Neural cell (in vitro differentiated cells): Measurements from ENCODE around the gene HES3.

Experiments used
- EZH2 ChIP-seq: fragments of 200-600, 300-800 bp; shearing (Covaris generic), sonication (generic); IDR thresholded peaks from 2 replicates; pipeline ENCODE4 v1.6.1; 2014; ENCODE audit warnings: antibody characterized with exemption, low read length, borderline replicate concordance, mild to moderate bottlenecking; ENCODE audit not compliant: insufficient read depth, poor library complexity, severe bottlenecking
- POLR2AphosphoS5 ChIP-seq: IDR thresholded peaks from 2 replicates; pipeline ENCODE4 v1.6.1; 2012
- TF ChIP-seq, protein P1 (sequence below): fragments of 450-650 bp; IDR thresholded peaks from 2 replicates; pipeline ENCODE4 v1.5.1; 2014; ENCODE audit warnings: antibody characterized with exemption, mild to moderate bottlenecking, moderate library complexity; ENCODE audit not compliant: poor library complexity, severe bottlenecking

DNA sequence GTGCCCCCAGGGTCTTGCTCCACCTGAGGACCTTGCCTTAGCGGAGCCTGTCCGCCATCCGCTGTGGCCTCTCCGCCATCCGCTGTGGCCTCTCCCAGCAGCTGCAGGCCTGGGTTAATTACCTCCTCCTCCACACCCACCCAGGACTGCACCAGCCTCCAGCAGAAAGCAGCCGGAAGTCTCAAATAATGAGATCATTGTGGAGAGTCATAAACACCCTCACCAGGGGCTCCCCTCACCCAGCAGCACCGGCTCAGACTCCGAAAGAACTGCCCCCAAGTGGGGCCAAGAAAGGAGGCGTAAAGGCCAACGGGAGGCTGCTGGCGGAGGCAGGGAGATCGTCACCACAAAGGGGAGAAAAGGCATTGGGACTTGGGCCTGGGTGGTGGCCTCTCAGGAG, 27.6 kb downstream of the HES3 start:
- TF ChIP-seq, protein P1, sequence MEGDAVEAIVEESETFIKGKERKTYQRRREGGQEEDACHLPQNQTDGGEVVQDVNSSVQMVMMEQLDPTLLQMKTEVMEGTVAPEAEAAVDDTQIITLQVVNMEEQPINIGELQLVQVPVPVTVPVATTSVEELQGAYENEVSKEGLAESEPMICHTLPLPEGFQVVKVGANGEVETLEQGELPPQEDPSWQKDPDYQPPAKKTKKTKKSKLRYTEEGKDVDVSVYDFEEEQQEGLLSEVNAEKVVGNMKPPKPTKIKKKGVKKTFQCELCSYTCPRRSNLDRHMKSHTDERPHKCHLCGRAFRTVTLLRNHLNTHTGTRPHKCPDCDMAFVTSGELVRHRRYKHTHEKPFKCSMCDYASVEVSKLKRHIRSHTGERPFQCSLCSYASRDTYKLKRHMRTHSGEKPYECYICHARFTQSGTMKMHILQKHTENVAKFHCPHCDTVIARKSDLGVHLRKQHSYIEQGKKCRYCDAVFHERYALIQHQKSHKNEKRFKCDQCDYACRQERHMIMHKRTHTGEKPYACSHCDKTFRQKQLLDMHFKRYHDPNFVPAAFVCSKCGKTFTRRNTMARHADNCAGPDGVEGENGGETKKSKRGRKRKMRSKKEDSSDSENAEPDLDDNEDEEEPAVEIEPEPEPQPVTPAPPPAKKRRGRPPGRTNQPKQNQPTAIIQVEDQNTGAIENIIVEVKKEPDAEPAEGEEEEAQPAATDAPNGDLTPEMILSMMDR = no peak
- TF ChIP-seq EZH2 = no peak
- TF ChIP-seq POLR2AphosphoS5 = no peak
